Measurements from ENCODE around the gene TFIP11. TPM values are rescaled to one million over a fixed set of nuclear protein-coding genes. Genes with fewer than 3 reads are reported as not detected.

The TFIP11 gene
- polyA plus RNA-seq, 4 donors = 14.5 to 33.0 (median 32.5) TPM

GRCh38 chr22:26476705-26477340, 35.5 kb downstream of the TFIP11 start:
- Histone ChIP-seq H3K9me3 (ENCODE audit: control insufficient read depth in 2 of 2, insufficient read depth in 1 of 2, low read depth in 1 of 2, low read length in 1 of 2) (no peaks in the 10 kb centered on the region), H3K27me3 (ENCODE audit: control insufficient read depth in 3 of 3, insufficient read depth in 3 of 3, low read length in 3 of 3) (no peaks in the 10 kb centered on the region), H3K27ac (ENCODE audit: low read depth in 1 of 3, low read length in 2 of 3) (no peak overlapping the region), H3K4me3 (ENCODE audit: low read depth in 1 of 3, low read length in 3 of 3) (no peak overlapping the region), H3K4me1 (ENCODE audit: control insufficient read depth in 3 of 3, insufficient read depth in 2 of 3, low read depth in 1 of 3, low read length in 2 of 3) (peaks cover 3 to 23% (median 10%) of the 10 kb centered on the region in 3 donors), H3K36me3 (ENCODE audit: control insufficient read depth in 3 of 3, insufficient read depth in 2 of 3, low read depth in 1 of 3, low read length in 3 of 3) (peaks cover 0 to 30% (median 13%) of the 10 kb centered on the region in 3 donors)
- FAIRE-seq (no peak), DNase-seq (no peak)
- WGBS, 3 donors = 87 to 93% (median 92%) methylated on average over 4 of the region's 4 CpGs

DNA sequence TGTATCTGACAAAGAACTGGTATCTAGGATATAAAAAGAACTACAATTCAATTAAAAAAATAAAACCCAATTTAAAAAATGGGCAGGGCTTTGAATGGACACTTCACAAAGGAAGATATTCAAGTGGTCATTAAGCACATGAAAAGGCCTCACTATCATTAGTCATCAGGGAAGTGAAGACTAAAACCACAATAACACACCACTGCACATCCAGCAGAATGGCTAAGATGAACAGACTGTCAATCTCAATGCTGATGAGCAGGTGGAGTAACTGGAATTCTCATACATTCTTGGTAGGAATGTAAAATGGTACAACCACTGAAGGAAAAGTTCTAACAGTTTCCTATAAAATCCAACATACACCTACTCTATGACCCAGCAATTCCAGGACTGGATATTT, 37.6 kb downstream of the TFIP11 start:
- no peak overlapping the region for H3K4me3 ChIP-seq (ENCODE audit: low read depth in 1 of 3, low read length in 3 of 3)
- no peak for FAIRE-seq
- peaks cover 8 to 41% (median 31%) of the 10 kb centered on the region in 3 donors for H3K36me3 ChIP-seq (ENCODE audit: control insufficient read depth in 3 of 3, insufficient read depth in 2 of 3, low read depth in 1 of 3, low read length in 3 of 3)
- no peaks in the 10 kb centered on the region for H3K27me3 ChIP-seq (ENCODE audit: control insufficient read depth in 3 of 3, insufficient read depth in 3 of 3, low read length in 3 of 3)
- no peaks in the 10 kb centered on the region for H3K9me3 ChIP-seq (ENCODE audit: control insufficient read depth in 2 of 2, insufficient read depth in 1 of 2, low read depth in 1 of 2, low read length in 1 of 2)
- H3K27ac ChIP-seq (ENCODE audit: low read depth in 1 of 3, low read length in 2 of 3) = no peak overlapping the region
- no peak for DNase-seq
- H3K4me1 ChIP-seq (ENCODE audit: control insufficient read depth in 3 of 3, insufficient read depth in 2 of 3, low read depth in 1 of 3, low read length in 2 of 3) = peaks cover 0 to 10% (median 8%) of the 10 kb centered on the region in 3 donors

GRCh38 chr22:26471522-26471921, 40.8 kb downstream of the TFIP11 start:
- Histone ChIP-seq H3K9me3 (ENCODE audit: control insufficient read depth in 2 of 2, insufficient read depth in 1 of 2, low read depth in 1 of 2, low read length in 1 of 2) (no peaks in the 10 kb centered on the region), H3K4me3 (ENCODE audit: low read depth in 1 of 3, low read length in 3 of 3) (no peak overlapping the region), H3K36me3 (ENCODE audit: control insufficient read depth in 3 of 3, insufficient read depth in 2 of 3, low read depth in 1 of 3, low read length in 3 of 3) (peaks cover 13 to 57% (median 32%) of the 10 kb centered on the region in 3 donors), H3K27ac (ENCODE audit: low read depth in 1 of 3, low read length in 2 of 3) (no peak overlapping the region), H3K27me3 (ENCODE audit: control insufficient read depth in 3 of 3, insufficient read depth in 3 of 3, low read length in 3 of 3) (no peaks in the 10 kb centered on the region), H3K4me1 (ENCODE audit: control insufficient read depth in 3 of 3, insufficient read depth in 2 of 3, low read depth in 1 of 3, low read length in 2 of 3) (no peaks in the 10 kb centered on the region)
- 87 to 92% (median 88%) methylated on average over 5 of the region's 5 CpGs for WGBS, 3 donors
- FAIRE-seq (no peak), DNase-seq (no peak)

DNA sequence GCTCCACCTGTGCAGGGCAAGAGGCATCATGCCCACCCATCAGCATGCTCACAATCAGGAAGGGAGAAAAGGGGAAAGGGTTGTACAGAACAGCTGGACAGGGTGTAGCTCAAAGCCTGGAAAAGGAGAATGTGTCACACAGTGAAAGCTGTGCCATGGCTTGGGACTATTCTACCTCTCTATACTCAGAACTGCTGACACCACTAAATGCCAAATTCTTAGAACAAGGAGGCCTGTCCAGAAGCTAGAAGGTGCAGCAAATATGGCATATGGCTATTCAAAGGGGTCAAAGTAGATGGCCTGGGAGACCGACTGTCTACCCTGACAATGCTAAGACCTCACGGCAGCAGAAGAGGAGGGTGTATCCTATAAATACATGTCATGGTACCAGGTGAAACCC, 41.5 kb downstream of the TFIP11 start:
- Histone ChIP-seq H3K36me3 (ENCODE audit: control insufficient read depth in 3 of 3, insufficient read depth in 2 of 3, low read depth in 1 of 3, low read length in 3 of 3) (peaks cover 15 to 60% (median 32%) of the 10 kb centered on the region in 3 donors), H3K27ac (ENCODE audit: low read depth in 1 of 3, low read length in 2 of 3) (no peak overlapping the region), H3K4me3 (ENCODE audit: low read depth in 1 of 3, low read length in 3 of 3) (no peak overlapping the region), H3K27me3 (ENCODE audit: control insufficient read depth in 3 of 3, insufficient read depth in 3 of 3, low read length in 3 of 3) (no peaks in the 10 kb centered on the region), H3K4me1 (ENCODE audit: control insufficient read depth in 3 of 3, insufficient read depth in 2 of 3, low read depth in 1 of 3, low read length in 2 of 3) (no peaks in the 10 kb centered on the region), H3K9me3 (ENCODE audit: control insufficient read depth in 2 of 2, insufficient read depth in 1 of 2, low read depth in 1 of 2, low read length in 1 of 2) (no peaks in the 10 kb centered on the region)
- DNase-seq (no peak), FAIRE-seq (no peak)
- WGBS, 3 donors = 93 to 100% (median 98%) methylated on average over 2 of the region's 2 CpGs

DNA sequence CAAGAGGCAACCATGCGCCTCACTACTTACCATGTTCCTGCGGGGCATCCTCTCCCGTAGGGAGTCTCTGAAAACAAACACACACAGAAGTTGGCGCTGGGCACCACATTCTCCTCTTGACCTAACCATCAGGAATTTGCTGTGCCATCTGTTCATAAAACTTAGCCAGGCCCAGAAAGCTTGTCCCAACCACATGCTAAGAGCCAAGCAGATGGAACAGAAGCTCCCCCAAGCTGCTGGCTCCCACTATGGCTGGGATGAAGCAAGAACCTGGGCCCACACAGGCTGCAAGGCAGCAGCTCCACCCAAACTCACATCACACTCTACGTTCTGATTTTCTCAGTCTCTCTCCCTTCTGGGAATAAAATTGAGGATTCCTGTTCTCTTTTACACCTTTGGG, 46.1 kb downstream of the TFIP11 start:
- Histone ChIP-seq H3K9me3 (ENCODE audit: control insufficient read depth in 2 of 2, insufficient read depth in 1 of 2, low read depth in 1 of 2, low read length in 1 of 2) (no peaks in the 10 kb centered on the region), H3K27ac (ENCODE audit: low read depth in 1 of 3, low read length in 2 of 3) (no peak overlapping the region), H3K27me3 (ENCODE audit: control insufficient read depth in 3 of 3, insufficient read depth in 3 of 3, low read length in 3 of 3) (no peaks in the 10 kb centered on the region), H3K4me1 (ENCODE audit: control insufficient read depth in 3 of 3, insufficient read depth in 2 of 3, low read depth in 1 of 3, low read length in 2 of 3) (peaks cover 0 to 24% (median 0%) of the 10 kb centered on the region in 3 donors), H3K36me3 (ENCODE audit: control insufficient read depth in 3 of 3, insufficient read depth in 2 of 3, low read depth in 1 of 3, low read length in 3 of 3) (peaks cover 21 to 76% (median 23%) of the 10 kb centered on the region in 3 donors), H3K4me3 (ENCODE audit: low read depth in 1 of 3, low read length in 3 of 3) (no peak overlapping the region)
- FAIRE-seq = no peak
- WGBS, 3 donors = 90 to 91% (median 90%) methylated on average over 5 of the region's 5 CpGs
- no peak for DNase-seq

- DNase-seq (no peak), FAIRE-seq (no peak)
- Histone ChIP-seq H3K27me3 (ENCODE audit: control insufficient read depth in 3 of 3, insufficient read depth in 3 of 3, low read length in 3 of 3) (no peaks in the 10 kb centered on the region), H3K4me1 (ENCODE audit: control insufficient read depth in 3 of 3, insufficient read depth in 2 of 3, low read depth in 1 of 3, low read length in 2 of 3) (peaks cover 0 to 26% (median 0%) of the 10 kb centered on the region in 3 donors), H3K9me3 (ENCODE audit: control insufficient read depth in 2 of 2, insufficient read depth in 1 of 2, low read depth in 1 of 2, low read length in 1 of 2) (no peaks in the 10 kb centered on the region), H3K4me3 (ENCODE audit: low read depth in 1 of 3, low read length in 3 of 3) (no peak overlapping the region), H3K36me3 (ENCODE audit: control insufficient read depth in 3 of 3, insufficient read depth in 2 of 3, low read depth in 1 of 3, low read length in 3 of 3) (peaks cover 8 to 66% (median 16%) of the 10 kb centered on the region in 3 donors), H3K27ac (ENCODE audit: low read depth in 1 of 3, low read length in 2 of 3) (peak overlapping the region in 1 of 3 donors; percentile 68)
- WGBS, 3 donors = 79 to 91% (median 87%) methylated on average over 7 of the region's 7 CpGs
Measured at GRCh38 chr22:26464312-26464711, 48.0 kb downstream of the TFIP11 start.

- no peaks in the 10 kb centered on the region for H3K9me3 ChIP-seq (ENCODE audit: control insufficient read depth in 2 of 2, insufficient read depth in 1 of 2, low read depth in 1 of 2, low read length in 1 of 2)
- DNase-seq = no peak
- peaks cover 0 to 26% (median 0%) of the 10 kb centered on the region in 3 donors for H3K4me1 ChIP-seq (ENCODE audit: control insufficient read depth in 3 of 3, insufficient read depth in 2 of 3, low read depth in 1 of 3, low read length in 2 of 3)
- H3K36me3 ChIP-seq (ENCODE audit: control insufficient read depth in 3 of 3, insufficient read depth in 2 of 3, low read depth in 1 of 3, low read length in 3 of 3) = peaks cover 8 to 61% (median 20%) of the 10 kb centered on the region in 3 donors
- H3K27me3 ChIP-seq (ENCODE audit: control insufficient read depth in 3 of 3, insufficient read depth in 3 of 3, low read length in 3 of 3) = no peaks in the 10 kb centered on the region
- H3K4me3 ChIP-seq (ENCODE audit: low read depth in 1 of 3, low read length in 3 of 3) = no peak overlapping the region
- no peak for FAIRE-seq
- H3K27ac ChIP-seq (ENCODE audit: low read depth in 1 of 3, low read length in 2 of 3) = peak overlapping the region in 1 of 3 donors; percentile 68
- WGBS, 3 donors = 82 to 87% (median 87%) methylated on average over 9 of the region's 9 CpGs
Measured at GRCh38 chr22:26463688-26464087, 48.6 kb downstream of the TFIP11 start.

GRCh38 chr22:26463101-26463661, 49.1 kb downstream of the TFIP11 start:
- Histone ChIP-seq H3K9me3 (ENCODE audit: control insufficient read depth in 2 of 2, insufficient read depth in 1 of 2, low read depth in 1 of 2, low read length in 1 of 2) (no peaks in the 10 kb centered on the region), H3K4me3 (ENCODE audit: low read depth in 1 of 3, low read length in 3 of 3) (no peak overlapping the region), H3K27me3 (ENCODE audit: control insufficient read depth in 3 of 3, insufficient read depth in 3 of 3, low read length in 3 of 3) (no peaks in the 10 kb centered on the region), H3K36me3 (ENCODE audit: control insufficient read depth in 3 of 3, insufficient read depth in 2 of 3, low read depth in 1 of 3, low read length in 3 of 3) (peaks cover 8 to 60% (median 18%) of the 10 kb centered on the region in 3 donors), H3K4me1 (ENCODE audit: control insufficient read depth in 3 of 3, insufficient read depth in 2 of 3, low read depth in 1 of 3, low read length in 2 of 3) (peaks cover 0 to 26% (median 0%) of the 10 kb centered on the region in 3 donors), H3K27ac (ENCODE audit: low read depth in 1 of 3, low read length in 2 of 3) (peak overlapping the region in 1 of 3 donors; percentile 68)
- FAIRE-seq = no peak
- peak; percentile 21 to 80 for DNase-seq
- WGBS, 3 donors = 69 to 78% (median 75%) methylated on average over 10 of the region's 10 CpGs

All from small intestine (tissue), 7 donors.